ENCODE results near the gene KCNQ5. TPM values are rescaled to one million over a fixed set of nuclear protein-coding genes. Genes with fewer than 3 reads are reported as not detected.

The KCNQ5 gene
- total RNA-seq, 1 donor from 2014 or later = 1.5 TPM

GRCh38 chr6:72589096-72589495 is 32.8 kb upstream of the KCNQ5 start:
- H3K36me3 Mint-ChIP-seq (ENCODE audit: unreplicated experiment) = no peaks in the 10 kb centered on the region
- no peaks in the 10 kb centered on the region for H3K9me3 Mint-ChIP-seq (ENCODE audit: unreplicated experiment)
- H3K4me3 Mint-ChIP-seq (ENCODE audit: unreplicated experiment) = no peak overlapping the region
- H3K27me3 Mint-ChIP-seq (ENCODE audit: unreplicated experiment) = no peaks in the 10 kb centered on the region
- no peak for TF ChIP-seq CTCF (IDR thresholded peaks at IDR 0.05; ENCODE audit: partially characterized antibody, unreplicated experiment)
- DNase-seq = no peak
- no peak overlapping the region for H3K27ac Mint-ChIP-seq (ENCODE audit: unreplicated experiment)
- H3K4me1 Mint-ChIP-seq (ENCODE audit: low read depth, unreplicated experiment) = no peaks in the 10 kb centered on the region

- DNase-seq = no peak
- Mint-ChIP-seq H3K9me3 (ENCODE audit: unreplicated experiment) (no peaks in the 10 kb centered on the region), H3K27ac (ENCODE audit: unreplicated experiment) (no peak overlapping the region), H3K36me3 (ENCODE audit: unreplicated experiment) (no peaks in the 10 kb centered on the region), H3K4me3 (ENCODE audit: unreplicated experiment) (no peak overlapping the region), H3K4me1 (ENCODE audit: low read depth, unreplicated experiment) (no peaks in the 10 kb centered on the region), H3K27me3 (ENCODE audit: unreplicated experiment) (no peaks in the 10 kb centered on the region)
- TF ChIP-seq CTCF (IDR thresholded peaks at IDR 0.05; ENCODE audit: partially characterized antibody, unreplicated experiment) = no peak
Observed at GRCh38 chr6:72595812-72596211, 26.1 kb upstream of the KCNQ5 start.

- DNase-seq = no peak
- H3K27ac Mint-ChIP-seq (ENCODE audit: unreplicated experiment) = no peak overlapping the region
- no peak overlapping the region for H3K4me3 Mint-ChIP-seq (ENCODE audit: unreplicated experiment)
- no peaks in the 10 kb centered on the region for H3K36me3 Mint-ChIP-seq (ENCODE audit: unreplicated experiment)
- H3K27me3 Mint-ChIP-seq (ENCODE audit: unreplicated experiment) = peaks cover 6% of the 10 kb centered on the region
- TF ChIP-seq CTCF (IDR thresholded peaks at IDR 0.05; ENCODE audit: partially characterized antibody, unreplicated experiment) = peak; percentile 71
- peaks cover 15% of the 10 kb centered on the region for H3K4me1 Mint-ChIP-seq (ENCODE audit: low read depth, unreplicated experiment)
- peaks cover 2% of the 10 kb centered on the region for H3K9me3 Mint-ChIP-seq (ENCODE audit: unreplicated experiment)
Observed at GRCh38 chr6:72616406-72617015, 5.4 kb upstream of the KCNQ5 start.

- Mint-ChIP-seq H3K4me1 (ENCODE audit: low read depth, unreplicated experiment) (peaks cover 17% of the 10 kb centered on the region), H3K27me3 (ENCODE audit: unreplicated experiment) (peaks cover 8% of the 10 kb centered on the region), H3K27ac (ENCODE audit: unreplicated experiment) (no peak overlapping the region), H3K9me3 (ENCODE audit: unreplicated experiment) (peaks cover 2% of the 10 kb centered on the region), H3K36me3 (ENCODE audit: unreplicated experiment) (no peaks in the 10 kb centered on the region), H3K4me3 (ENCODE audit: unreplicated experiment) (no peak overlapping the region)
- DNase-seq = no peak
- TF ChIP-seq CTCF (IDR thresholded peaks at IDR 0.05; ENCODE audit: partially characterized antibody, unreplicated experiment) = no peak
Observed at GRCh38 chr6:72617721-72618120, 4.1 kb upstream of the KCNQ5 start.

- H3K27me3 Mint-ChIP-seq (ENCODE audit: unreplicated experiment) = peaks cover 16% of the 10 kb centered on the region
- peak; percentile 65 for DNase-seq
- TF ChIP-seq CTCF (IDR thresholded peaks at IDR 0.05; ENCODE audit: partially characterized antibody, unreplicated experiment) = no peak
- peaks cover 17% of the 10 kb centered on the region for H3K4me1 Mint-ChIP-seq (ENCODE audit: low read depth, unreplicated experiment)
- no peaks in the 10 kb centered on the region for H3K36me3 Mint-ChIP-seq (ENCODE audit: unreplicated experiment)
- H3K4me3 Mint-ChIP-seq (ENCODE audit: unreplicated experiment) = peak overlapping the region; percentile 86
- peaks cover 4% of the 10 kb centered on the region for H3K9me3 Mint-ChIP-seq (ENCODE audit: unreplicated experiment)
- no peak overlapping the region for H3K27ac Mint-ChIP-seq (ENCODE audit: unreplicated experiment)
Observed at GRCh38 chr6:72619883-72620696, 1.8 kb upstream of the KCNQ5 start.
